Measurements from ENCODE around the gene AK8. TPM values are rescaled to one million over a fixed set of nuclear protein-coding genes. Genes with fewer than 3 reads are reported as not detected.

The AK8 gene
- total RNA-seq, 1 donor from 2014 or later: 2.0 TPM

GRCh38 chr9:132791699-132792240 is 86.3 kb downstream of the AK8 start:
- DNase-seq (ENCODE audit: low read depth): no peak
- TF ChIP-seq CTCF (IDR thresholded peaks at IDR 0.05; ENCODE audit: insufficient read depth, low read length, poor library complexity, severe bottlenecking): no peak

GRCh38 chr9:132789719-132790118 is 88.4 kb downstream of the AK8 start:
- no peak for TF ChIP-seq CTCF (IDR thresholded peaks at IDR 0.05; ENCODE audit: insufficient read depth, low read length, poor library complexity, severe bottlenecking)
- H3K36me3 ChIP-seq (ENCODE audit: control insufficient read depth, insufficient read depth, low read length): no peaks in the 10 kb centered on the region
- H3K4me3 ChIP-seq (ENCODE audit: low read depth, low read length): no peak overlapping the region
- H3K27me3 ChIP-seq (ENCODE audit: control insufficient read depth, insufficient read depth, low read length): no peaks in the 10 kb centered on the region
- no peak for DNase-seq (ENCODE audit: low read depth)

More at GRCh38 chr9:132791699-132792240, 86.3 kb downstream of the AK8 start:
- no peaks in the 10 kb centered on the region for H3K27me3 ChIP-seq (ENCODE audit: control insufficient read depth, insufficient read depth, low read length)
- H3K36me3 ChIP-seq (ENCODE audit: control insufficient read depth, insufficient read depth, low read length): no peaks in the 10 kb centered on the region
- H3K4me3 ChIP-seq (ENCODE audit: low read depth, low read length): no peak overlapping the region

GRCh38 chr9:132788378-132788777 is 89.7 kb downstream of the AK8 start:
- DNase-seq (ENCODE audit: low read depth): no peak

GRCh38 chr9:132787748-132788159 is 90.3 kb downstream of the AK8 start:
- no peak for TF ChIP-seq CTCF (IDR thresholded peaks at IDR 0.05; ENCODE audit: insufficient read depth, low read length, poor library complexity, severe bottlenecking)
- no peaks in the 10 kb centered on the region for H3K27me3 ChIP-seq (ENCODE audit: control insufficient read depth, insufficient read depth, low read length)
- DNase-seq (ENCODE audit: low read depth): peak; percentile 49
- H3K36me3 ChIP-seq (ENCODE audit: control insufficient read depth, insufficient read depth, low read length): no peaks in the 10 kb centered on the region
- no peak overlapping the region for H3K4me3 ChIP-seq (ENCODE audit: low read depth, low read length)

More at GRCh38 chr9:132788378-132788777, 89.7 kb downstream of the AK8 start:
- H3K36me3 ChIP-seq (ENCODE audit: control insufficient read depth, insufficient read depth, low read length): no peaks in the 10 kb centered on the region
- TF ChIP-seq CTCF (IDR thresholded peaks at IDR 0.05; ENCODE audit: insufficient read depth, low read length, poor library complexity, severe bottlenecking): no peak
- no peak overlapping the region for H3K4me3 ChIP-seq (ENCODE audit: low read depth, low read length)
- H3K27me3 ChIP-seq (ENCODE audit: control insufficient read depth, insufficient read depth, low read length): no peaks in the 10 kb centered on the region

- H3K27me3 ChIP-seq (ENCODE audit: control insufficient read depth, insufficient read depth, low read length): no peaks in the 10 kb centered on the region
- no peak for DNase-seq (ENCODE audit: low read depth)
- H3K4me3 ChIP-seq (ENCODE audit: low read depth, low read length): no peak overlapping the region
- no peak for TF ChIP-seq CTCF (IDR thresholded peaks at IDR 0.05; ENCODE audit: insufficient read depth, low read length, poor library complexity, severe bottlenecking)
- no peaks in the 10 kb centered on the region for H3K36me3 ChIP-seq (ENCODE audit: control insufficient read depth, insufficient read depth, low read length)
Observed at GRCh38 chr9:132784286-132784830, 93.7 kb downstream of the AK8 start.

GRCh38 chr9:132783006-132783405 is 95.1 kb downstream of the AK8 start:
- Histone ChIP-seq H3K36me3 (ENCODE audit: control insufficient read depth, insufficient read depth, low read length) (no peaks in the 10 kb centered on the region), H3K27me3 (ENCODE audit: control insufficient read depth, insufficient read depth, low read length) (no peaks in the 10 kb centered on the region), H3K4me3 (ENCODE audit: low read depth, low read length) (no peak overlapping the region)
- no peak for DNase-seq (ENCODE audit: low read depth)
- no peak for TF ChIP-seq CTCF (IDR thresholded peaks at IDR 0.05; ENCODE audit: insufficient read depth, low read length, poor library complexity, severe bottlenecking)

Data from kidney epithelial cell (primary cell).